ENCODE measurements around the gene SLC38A8. TPM values are rescaled to one million over a fixed set of nuclear protein-coding genes. Genes with fewer than 3 reads are reported as not detected.

Gene SLC38A8
- total RNA-seq, 4 donors from 2014 or later, result not detected

DNA sequence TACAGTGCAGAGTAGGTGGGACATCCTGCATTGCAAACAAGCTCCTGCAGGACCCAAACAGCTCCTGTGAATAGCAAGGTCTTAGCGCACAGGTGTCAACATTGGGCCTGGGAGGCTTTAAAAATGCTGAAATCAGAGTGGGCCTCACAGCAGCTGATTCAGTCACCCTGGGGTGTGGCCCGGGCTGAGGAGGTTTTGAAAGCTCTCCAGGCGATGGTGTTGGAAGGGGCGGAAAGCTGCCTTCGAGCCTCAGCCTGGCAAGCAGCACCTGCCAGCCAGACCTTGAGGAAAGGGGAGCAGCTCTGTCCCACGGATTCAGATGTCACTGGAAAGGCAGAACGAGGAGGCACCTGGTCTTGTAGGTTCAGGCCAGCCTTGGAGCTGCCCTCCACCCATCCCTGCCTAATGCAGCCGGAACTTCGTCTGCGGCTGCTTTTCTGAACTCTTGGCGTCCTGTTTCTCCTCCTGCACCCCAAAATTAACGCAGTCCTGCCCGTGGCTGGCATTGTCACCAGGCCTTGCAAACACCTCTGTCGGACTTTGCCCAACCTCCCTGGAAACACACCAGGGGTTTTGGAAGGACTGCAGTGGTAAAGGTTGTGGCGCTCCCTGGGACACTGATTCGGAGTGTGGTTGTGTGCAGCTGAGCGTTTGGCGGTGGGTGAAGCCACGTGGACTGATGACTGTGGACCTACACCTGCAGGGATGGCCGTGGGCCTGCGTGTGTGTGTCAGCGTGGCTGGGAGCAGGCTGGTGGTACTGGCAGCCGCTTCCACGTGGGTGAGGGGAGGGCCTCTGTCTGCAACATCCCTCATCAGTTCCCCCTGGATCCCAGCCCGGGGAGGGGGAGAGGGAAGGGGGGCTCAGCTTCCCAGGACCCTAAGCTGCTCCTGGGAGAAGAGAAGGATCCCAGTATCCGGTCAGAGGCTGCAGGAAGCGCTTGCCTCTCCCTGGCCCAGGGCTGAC is 71.1 kb downstream of the SLC38A8 start:
- Histone ChIP-seq H3K27me3 (peaks cover 24% of the 10 kb centered on the region), H3K27ac (no peak overlapping the region), H3K4me1 (peaks cover 0 to 12% (median 0%) of the 10 kb centered on the region in 3 donors), H3K4me3 (no peak overlapping the region), H3K9me3 (no peaks in the 10 kb centered on the region), H3K36me3 (peaks cover 0 to 6% of the 10 kb centered on the region in 2 donors)
- WGBS, 2 donors (ENCODE audit: low coverage in 1 of 2), result 75% methylated on average over 13 of the region's 27 CpGs; no CpG with 5 or more reads in 1 of the 2 donors
- TF ChIP-seq POLR2A (IDR thresholded peaks at IDR 0.05) (no peak), POLR2AphosphoS5 (IDR thresholded peaks at IDR 0.05) (no peak), EP300 (IDR thresholded peaks at IDR 0.05) (no peak)
- TF ChIP-seq, protein P1, sequence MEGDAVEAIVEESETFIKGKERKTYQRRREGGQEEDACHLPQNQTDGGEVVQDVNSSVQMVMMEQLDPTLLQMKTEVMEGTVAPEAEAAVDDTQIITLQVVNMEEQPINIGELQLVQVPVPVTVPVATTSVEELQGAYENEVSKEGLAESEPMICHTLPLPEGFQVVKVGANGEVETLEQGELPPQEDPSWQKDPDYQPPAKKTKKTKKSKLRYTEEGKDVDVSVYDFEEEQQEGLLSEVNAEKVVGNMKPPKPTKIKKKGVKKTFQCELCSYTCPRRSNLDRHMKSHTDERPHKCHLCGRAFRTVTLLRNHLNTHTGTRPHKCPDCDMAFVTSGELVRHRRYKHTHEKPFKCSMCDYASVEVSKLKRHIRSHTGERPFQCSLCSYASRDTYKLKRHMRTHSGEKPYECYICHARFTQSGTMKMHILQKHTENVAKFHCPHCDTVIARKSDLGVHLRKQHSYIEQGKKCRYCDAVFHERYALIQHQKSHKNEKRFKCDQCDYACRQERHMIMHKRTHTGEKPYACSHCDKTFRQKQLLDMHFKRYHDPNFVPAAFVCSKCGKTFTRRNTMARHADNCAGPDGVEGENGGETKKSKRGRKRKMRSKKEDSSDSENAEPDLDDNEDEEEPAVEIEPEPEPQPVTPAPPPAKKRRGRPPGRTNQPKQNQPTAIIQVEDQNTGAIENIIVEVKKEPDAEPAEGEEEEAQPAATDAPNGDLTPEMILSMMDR (IDR thresholded peaks at IDR 0.05), result no peak
- no peak for ATAC-seq

DNA sequence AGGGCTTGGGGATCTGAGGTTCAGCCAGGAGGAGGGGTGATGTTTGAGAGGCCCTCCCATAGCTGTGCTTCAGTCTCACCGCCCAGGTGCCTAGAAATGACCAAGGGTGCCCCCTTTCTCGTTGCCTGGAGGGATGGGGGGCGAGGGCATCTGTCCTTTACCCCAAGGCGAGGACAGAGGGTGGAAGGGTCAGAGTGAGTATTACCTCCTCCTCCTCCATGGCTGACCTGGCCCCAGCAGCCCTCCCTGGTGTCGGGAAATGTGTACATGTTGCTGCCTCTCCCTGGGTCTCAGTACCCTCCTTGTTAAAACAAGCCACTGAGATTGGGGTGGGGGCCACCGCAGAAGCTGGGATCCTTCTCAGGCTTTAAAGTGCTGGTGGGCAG is 72.2 kb downstream of the SLC38A8 start:
- TF ChIP-seq POLR2A (IDR thresholded peaks at IDR 0.05) (no peak), EP300 (IDR thresholded peaks at IDR 0.05) (no peak), POLR2AphosphoS5 (IDR thresholded peaks at IDR 0.05) (no peak)
- TF ChIP-seq, protein P1 (IDR thresholded peaks at IDR 0.05), result no peak
- Histone ChIP-seq H3K4me1 (peaks cover 0 to 12% (median 0%) of the 10 kb centered on the region in 3 donors), H3K27me3 (peaks cover 21% of the 10 kb centered on the region), H3K9me3 (no peaks in the 10 kb centered on the region), H3K4me3 (no peak overlapping the region), H3K36me3 (peaks cover 0 to 16% of the 10 kb centered on the region in 2 donors), H3K27ac (no peak overlapping the region)
- WGBS, 2 donors (ENCODE audit: low coverage in 1 of 2), result 78% methylated on average over 3 of the region's 6 CpGs; no CpG with 5 or more reads in 1 of the 2 donors
- ATAC-seq, result no peak

DNA sequence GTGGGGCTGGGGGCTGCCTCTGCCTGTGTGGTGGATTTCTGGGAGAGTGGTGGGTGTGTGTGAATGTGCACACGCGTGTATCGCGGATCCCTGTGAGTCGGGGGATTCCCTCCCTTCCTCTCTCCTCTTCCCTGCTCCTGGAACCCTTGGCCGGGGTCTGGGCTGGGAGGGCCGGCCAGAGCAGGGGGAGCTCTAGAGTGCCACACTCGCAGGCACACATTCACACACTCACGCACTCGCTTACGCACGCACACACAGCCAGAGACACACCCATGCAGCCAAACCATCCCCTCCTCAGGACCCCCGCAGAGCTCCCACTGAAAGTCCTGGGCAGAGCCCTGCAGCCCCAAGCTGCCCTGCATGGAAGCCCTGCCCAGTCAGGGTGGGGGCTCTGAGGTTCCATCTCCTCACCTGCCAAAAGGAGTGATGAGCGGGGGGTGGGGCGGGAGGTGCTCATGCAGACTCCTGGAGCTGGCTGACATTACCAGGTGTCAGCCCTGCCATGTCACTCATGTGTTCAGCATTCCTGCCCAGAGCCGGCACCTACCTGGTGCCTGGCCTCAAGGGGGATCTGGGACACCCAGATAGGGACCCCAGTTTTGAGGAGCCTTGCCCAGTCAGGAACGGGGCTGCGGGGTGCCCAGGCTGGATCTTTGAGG is 72.7 kb downstream of the SLC38A8 start:
- 33% methylated on average over 3 of the region's 18 CpGs; no CpG with 5 or more reads in 1 of the 2 donors for WGBS, 2 donors (ENCODE audit: low coverage in 1 of 2)
- TF ChIP-seq EP300 (IDR thresholded peaks at IDR 0.05) (no peak), POLR2A (IDR thresholded peaks at IDR 0.05) (no peak), POLR2AphosphoS5 (IDR thresholded peaks at IDR 0.05) (no peak)
- TF ChIP-seq, protein P1 (IDR thresholded peaks at IDR 0.05), result no peak
- no peak for ATAC-seq

GRCh38 chr16:83968891-83969649 is 73.5 kb downstream of the SLC38A8 start:
- Histone ChIP-seq H3K27me3 (peaks cover 21% of the 10 kb centered on the region), H3K4me3 (peak overlapping the region in 1 of 2 donors; percentile 50), H3K9me3 (no peaks in the 10 kb centered on the region), H3K27ac (no peak overlapping the region), H3K36me3 (peaks cover 0 to 29% of the 10 kb centered on the region in 2 donors), H3K4me1 (peaks cover 0 to 12% (median 0%) of the 10 kb centered on the region in 3 donors)
- no peak for TF ChIP-seq EP300 (IDR thresholded peaks at IDR 0.05)
- TF ChIP-seq, protein P1 (IDR thresholded peaks at IDR 0.05), result no peak
- TF ChIP-seq POLR2A (IDR thresholded peaks at IDR 0.05), result no peak
- no peak for TF ChIP-seq POLR2AphosphoS5 (IDR thresholded peaks at IDR 0.05)
- 0 to 15% methylated on average over 2 to 14 of the region's 45 CpGs for WGBS, 2 donors (ENCODE audit: low coverage in 1 of 2)
- ATAC-seq, result no peak

More for the DNA sequence above, 72.7 kb downstream of the SLC38A8 start:
- Histone ChIP-seq H3K4me3 (no peak overlapping the region), H3K9me3 (no peaks in the 10 kb centered on the region), H3K4me1 (peaks cover 0 to 12% (median 0%) of the 10 kb centered on the region in 3 donors), H3K27ac (no peak overlapping the region), H3K36me3 (peaks cover 0 to 21% of the 10 kb centered on the region in 2 donors), H3K27me3 (peaks cover 21% of the 10 kb centered on the region)
